ENCODE results near the gene CDK8.

CDK8 gene

GRCh38 chr13:26378116-26378515, 124.2 kb downstream of the CDK8 start:
- TF ChIP-seq CTCF (IDR thresholded peaks at IDR 0.05; ENCODE audit: low read depth, low read length, missing control alignments) = no peak
- no peak for DNase-seq (ENCODE audit: low read depth)
- H3K4me3 ChIP-seq (ENCODE audit: low read depth, low read length) = no peak overlapping the region

GRCh38 chr13:26379831-26380230, 125.9 kb downstream of the CDK8 start:
- H3K4me3 ChIP-seq (ENCODE audit: low read depth, low read length) = no peak overlapping the region
- DNase-seq (ENCODE audit: low read depth) = no peak
- no peak for TF ChIP-seq CTCF (IDR thresholded peaks at IDR 0.05; ENCODE audit: low read depth, low read length, missing control alignments)

DNA sequence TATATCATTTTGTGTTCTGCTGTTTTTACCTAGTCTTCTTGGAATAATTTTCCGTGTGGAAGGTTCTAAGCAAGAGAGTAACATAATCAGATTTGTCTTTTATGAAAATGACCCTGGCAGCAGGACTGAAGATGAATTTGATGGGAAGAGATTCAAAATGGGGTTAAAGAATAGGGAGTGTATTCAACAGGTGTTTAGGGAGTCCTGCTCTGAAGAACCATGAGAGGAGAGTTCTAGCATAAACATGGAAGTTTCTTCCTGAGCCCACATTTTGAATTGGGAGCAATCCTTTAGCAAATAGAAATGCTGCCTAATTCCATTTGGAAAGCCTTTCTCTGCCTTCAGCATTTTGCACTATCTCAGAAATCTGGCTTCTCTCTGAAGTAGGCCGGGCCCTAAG, 127.0 kb downstream of the CDK8 start:
- no peak for TF ChIP-seq CTCF (IDR thresholded peaks at IDR 0.05; ENCODE audit: low read depth, low read length, missing control alignments)
- no peak for DNase-seq (ENCODE audit: low read depth)
- no peak overlapping the region for H3K4me3 ChIP-seq (ENCODE audit: low read depth, low read length)

DNA sequence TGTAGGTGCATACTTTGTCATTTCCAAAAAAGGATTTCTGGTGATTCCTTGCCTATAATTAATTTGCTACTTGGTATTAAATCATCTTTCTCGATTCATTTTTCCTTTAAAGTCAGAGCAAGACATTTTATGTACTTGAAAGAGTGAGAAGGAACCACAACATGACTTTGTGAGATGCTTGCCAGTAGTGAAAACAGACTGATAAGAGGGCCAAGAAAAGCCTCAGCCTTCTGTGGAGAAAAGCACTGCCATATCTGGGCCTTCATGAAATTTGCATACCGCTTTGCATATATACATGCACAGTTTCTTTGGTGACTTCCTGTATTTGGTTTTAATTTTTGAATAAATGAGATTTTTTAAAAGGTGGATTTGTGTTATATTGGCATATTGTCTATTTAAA, 128.4 kb downstream of the CDK8 start:
- H3K4me3 ChIP-seq (ENCODE audit: low read depth, low read length) = no peak overlapping the region
- no peak for DNase-seq (ENCODE audit: low read depth)
- TF ChIP-seq CTCF (IDR thresholded peaks at IDR 0.05; ENCODE audit: low read depth, low read length, missing control alignments) = no peak

- H3K4me3 ChIP-seq (ENCODE audit: low read depth, low read length) = no peak overlapping the region
- no peak for TF ChIP-seq CTCF (IDR thresholded peaks at IDR 0.05; ENCODE audit: low read depth, low read length, missing control alignments)
- DNase-seq (ENCODE audit: low read depth) = no peak
Measured at GRCh38 chr13:26382835-26383234, 128.9 kb downstream of the CDK8 start.

DNA sequence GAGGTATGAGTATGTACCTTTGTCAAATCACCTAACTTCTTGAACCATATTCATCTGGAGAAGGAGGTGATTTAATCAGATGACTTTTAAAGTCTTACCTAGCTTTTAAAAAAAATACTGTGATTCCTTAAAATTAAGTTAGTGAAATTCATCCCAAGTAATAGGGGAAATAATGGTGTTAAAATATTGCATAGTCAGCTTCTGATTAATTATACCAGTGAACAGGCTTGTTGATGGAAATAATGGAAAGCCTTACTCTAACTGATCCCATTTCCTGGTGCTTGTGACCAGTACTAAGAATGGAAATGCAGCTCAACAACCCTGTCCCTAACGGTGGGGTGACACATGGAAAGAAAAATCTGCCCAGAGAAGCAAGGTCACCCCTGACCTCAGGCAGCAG, 130.7 kb downstream of the CDK8 start:
- DNase-seq (ENCODE audit: low read depth) = no peak
- TF ChIP-seq CTCF (IDR thresholded peaks at IDR 0.05; ENCODE audit: low read depth, low read length, missing control alignments) = no peak
- no peak overlapping the region for H3K4me3 ChIP-seq (ENCODE audit: low read depth, low read length)

- no peak overlapping the region for H3K4me3 ChIP-seq (ENCODE audit: low read depth, low read length)
- TF ChIP-seq CTCF (IDR thresholded peaks at IDR 0.05; ENCODE audit: low read depth, low read length, missing control alignments) = no peak
- no peak for DNase-seq (ENCODE audit: low read depth)
Measured at GRCh38 chr13:26386026-26386425, 132.1 kb downstream of the CDK8 start.
